Mammary epithelial cell (primary cell): ENCODE data around the gene PRAMEF15.
"Not testable (repeated sequence)": the region's sequence is repeated elsewhere in the genome, so short reads cannot be mapped to it uniquely, and the experiment has no call there.

ENCODE experiments used
- CTCF ChIP-seq, 2 donors: IDR thresholded peaks in 1 of 2; conservative IDR thresholded peaks in 1 of 2; 2 replicates each; pipeline ENCODE4 v1.5.1; 2011 to 2012; ENCODE audit warnings: inconsistent platforms in 2 of 2, low read length in 2 of 2, mild to moderate bottlenecking in 2 of 2, control low read depth in 1 of 2, low read depth in 1 of 2; ENCODE audit not compliant: insufficient read depth in 1 of 2; ENCODE audit errors: extremely low read depth in 1 of 2
- EZH2 ChIP-seq: IDR thresholded peaks from 2 replicates; pipeline ENCODE4 v1.6.1; 2012; ENCODE audit warnings: low read length, inconsistent platforms, borderline replicate concordance

GRCh38 chr1:13353476-13353875 lies 38.1 kb downstream of the PRAMEF15 start:
- TF ChIP-seq CTCF (conservative IDR thresholded peaks at IDR 0.05 in 1 of 2, IDR thresholded peaks at IDR 0.05 in 1 of 2; ENCODE audit: extremely low read depth in 1 of 2, insufficient read depth in 1 of 2, low read depth in 1 of 2, low read length in 2 of 2); EZH2: not testable (repeated sequence)
